NOMO-1 (cell line): ENCODE measurements around the gene RNF149.
"Not testable (repeated sequence)": the region's sequence is repeated elsewhere in the genome, so short reads cannot be mapped to it uniquely, and the experiment has no call there.

Experiments used
- DNase-seq, 2 experiments: peaks; one replicate each; lab custom pipeline; 2025; ENCODE audit not compliant: unreplicated experiment in 2 of 2; lab: John Stamatoyannopoulos, UW

The RNF149 gene

GRCh38 chr2:101332885-101333766 is 24.6 kb upstream of the RNF149 start:
- no peak for DNase-seq

GRCh38 chr2:101331202-101331601 is 22.7 kb upstream of the RNF149 start:
- no peak for DNase-seq

DNA sequence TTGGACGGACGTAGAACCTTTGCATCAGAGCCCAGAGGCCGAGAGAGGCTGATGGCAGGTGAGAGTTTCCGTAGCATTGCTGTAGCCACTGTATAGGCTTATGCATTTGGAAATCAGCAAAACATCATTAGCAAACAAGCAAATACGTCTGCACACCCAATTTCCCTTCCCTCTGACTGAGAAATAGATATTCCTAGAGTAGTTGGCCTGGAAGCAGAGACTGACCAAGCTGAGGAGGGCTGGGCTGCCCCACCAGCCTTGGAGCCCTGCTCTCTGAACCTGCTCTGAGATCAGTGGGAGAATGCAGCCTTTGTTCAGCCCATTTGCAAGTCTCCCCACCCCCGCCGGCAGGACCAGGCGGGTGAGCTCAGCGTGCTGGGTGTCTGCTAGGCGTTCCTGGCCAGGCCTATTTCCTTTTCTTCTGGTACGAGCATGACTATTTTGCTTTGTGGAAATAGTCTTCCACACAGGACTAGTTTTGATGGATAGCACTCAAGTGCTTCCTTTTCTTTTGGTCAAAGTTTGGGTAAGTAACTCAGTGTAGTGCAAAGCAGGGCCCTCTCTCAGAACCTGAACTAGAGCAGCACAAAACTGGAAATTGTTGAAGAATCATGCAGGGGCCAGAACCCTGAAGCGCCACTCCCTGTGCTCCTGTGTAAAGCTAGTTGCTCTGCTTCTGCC is 21.9 kb upstream of the RNF149 start:
- DNase-seq = no peak

DNA sequence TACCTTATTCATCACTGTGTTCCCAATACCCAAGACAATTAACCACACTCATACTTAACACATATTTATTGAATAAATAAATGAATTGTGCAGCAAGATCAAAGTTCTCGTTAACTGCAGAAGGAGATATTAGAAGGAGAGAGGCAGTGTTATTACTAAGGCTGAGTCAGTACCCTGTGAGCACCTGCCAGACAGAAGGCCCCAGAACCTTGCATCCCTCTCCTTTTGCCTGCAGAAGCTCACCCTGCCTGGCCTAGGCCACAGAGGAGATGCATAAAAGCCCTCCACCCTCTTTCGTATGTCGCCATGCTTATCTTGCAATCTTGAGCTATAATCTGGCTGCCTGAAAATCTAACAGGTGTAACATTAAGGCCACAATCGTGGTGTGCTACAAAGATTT is 20.5 kb upstream of the RNF149 start:
- no peak for DNase-seq

DNA sequence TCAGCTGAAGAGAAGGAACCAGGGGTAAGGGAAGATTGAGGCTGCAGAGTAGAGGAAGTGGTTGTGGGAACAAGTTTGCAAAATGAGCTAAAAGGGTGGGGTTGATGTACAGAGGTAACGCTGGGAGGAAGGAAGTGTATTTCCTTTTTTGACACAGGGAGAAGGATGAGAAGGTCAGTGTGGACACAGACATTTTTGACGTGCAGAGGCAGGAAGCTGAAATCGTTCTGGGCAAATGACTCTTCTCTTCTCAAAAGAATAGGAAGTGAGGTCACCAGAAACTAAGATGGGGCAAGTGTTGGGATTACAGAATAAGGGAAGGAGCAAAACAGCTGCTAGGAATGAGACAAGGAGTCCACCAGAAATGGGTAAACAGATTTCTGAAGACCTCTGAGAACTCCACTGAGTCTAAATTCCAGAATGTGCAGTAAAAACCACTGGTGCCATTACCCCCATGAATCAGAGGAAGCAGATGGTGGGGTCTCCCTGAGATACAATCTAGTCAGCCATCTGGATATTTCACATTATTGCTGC is 20.0 kb upstream of the RNF149 start:
- peak; percentile 94 to 97 for DNase-seq

- no peak for DNase-seq
Measured at GRCh38 chr2:101327863-101328394, 19.4 kb upstream of the RNF149 start.

DNA sequence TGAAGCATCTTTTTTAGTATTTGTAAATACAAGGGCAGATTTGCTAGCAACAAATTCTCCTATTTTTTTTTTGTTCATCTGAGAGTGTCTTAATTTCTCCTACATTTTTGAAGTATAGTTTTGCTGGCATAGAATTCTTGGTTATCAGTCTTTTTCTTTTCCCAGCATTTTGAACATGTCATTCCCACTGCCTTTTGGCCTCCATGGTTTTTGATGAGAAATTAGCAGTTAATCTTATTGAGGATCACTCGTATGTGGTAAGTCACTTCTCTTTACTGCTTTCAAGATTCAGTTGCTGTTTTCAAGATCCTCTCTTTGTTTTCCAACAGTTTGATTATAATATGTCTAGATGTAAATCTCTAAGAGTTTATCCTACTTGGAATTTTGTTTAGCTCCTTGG is 16.9 kb upstream of the RNF149 start:
- no peak for DNase-seq

DNA sequence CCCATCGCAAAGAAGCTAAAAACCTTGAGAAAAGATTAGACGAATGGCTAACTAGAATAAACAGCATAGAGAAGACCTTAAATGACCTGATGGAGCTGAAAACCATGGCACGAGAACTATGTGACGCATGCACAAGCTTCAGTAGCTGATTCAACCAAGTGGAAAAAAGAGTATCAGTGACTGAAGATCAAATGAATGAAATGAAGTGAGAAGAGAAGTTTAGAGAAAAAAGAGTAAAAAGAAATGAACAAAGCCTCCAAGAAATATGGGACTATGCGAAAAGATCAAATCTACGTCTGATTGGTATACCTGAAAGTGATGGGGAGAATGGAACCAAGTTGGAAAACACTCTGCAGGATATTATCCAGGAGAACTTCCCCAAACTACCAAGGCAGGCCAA is 8.1 kb upstream of the RNF149 start:
- DNase-seq = not testable (repeated sequence)

DNA sequence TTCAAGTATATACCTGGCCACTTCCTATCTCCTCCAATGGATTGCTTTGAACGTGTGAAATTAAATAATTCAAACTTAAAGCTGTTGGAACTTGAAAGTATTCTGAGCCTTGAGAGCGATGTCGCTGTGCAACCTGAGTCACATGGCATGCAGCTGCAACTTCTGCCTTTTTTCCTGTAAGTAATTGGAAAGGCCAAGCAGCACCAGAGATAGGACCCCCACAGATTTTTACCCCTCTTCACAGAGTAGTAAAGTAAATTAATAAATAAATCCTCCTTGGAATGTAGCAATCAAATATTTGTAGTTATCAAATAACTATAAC is 3.2 kb upstream of the RNF149 start:
- peak in 1 of 2 experiments; percentile 59 for DNase-seq

DNA sequence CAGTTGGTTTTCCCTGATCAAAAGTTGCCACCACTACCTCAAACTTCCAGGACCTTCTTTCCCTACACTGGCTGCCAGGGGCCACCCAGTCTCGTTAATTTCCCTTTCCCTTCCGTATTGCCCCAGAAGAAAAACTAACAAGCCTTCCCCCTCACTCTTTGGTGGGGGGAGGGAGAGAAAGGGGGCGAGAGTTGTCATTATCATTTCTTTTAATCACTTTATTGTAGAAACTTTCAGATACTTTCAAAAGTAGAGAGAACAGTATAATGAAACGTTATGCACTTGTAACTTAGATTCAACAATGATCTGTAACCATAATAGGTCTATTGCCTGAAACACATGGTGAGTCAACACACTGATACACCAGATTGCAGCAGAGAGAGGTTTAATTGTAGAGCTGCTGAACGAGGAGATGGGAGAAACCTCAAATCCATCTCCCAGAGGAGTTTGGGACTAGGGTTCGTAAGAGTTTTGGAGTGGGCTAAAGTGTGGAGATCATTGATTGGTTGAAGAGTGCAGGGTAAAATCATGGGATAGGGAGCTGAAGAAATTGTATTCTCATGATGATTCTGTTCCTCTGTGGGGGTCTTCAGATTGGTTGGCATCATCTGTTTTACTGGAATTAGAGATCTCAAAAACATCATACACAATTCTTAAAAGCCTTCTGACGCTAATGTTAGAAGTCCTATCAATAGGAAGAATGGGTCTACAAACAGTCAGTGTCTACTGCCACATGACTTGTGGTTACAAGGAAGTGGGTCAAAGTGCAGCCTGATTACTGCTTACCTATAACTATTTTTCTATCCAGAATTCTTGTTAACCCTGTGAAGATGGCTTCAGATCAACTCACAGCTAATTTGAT is 2.6 kb upstream of the RNF149 start:
- DNase-seq = peak in 1 of 2 experiments; percentile 59

DNA sequence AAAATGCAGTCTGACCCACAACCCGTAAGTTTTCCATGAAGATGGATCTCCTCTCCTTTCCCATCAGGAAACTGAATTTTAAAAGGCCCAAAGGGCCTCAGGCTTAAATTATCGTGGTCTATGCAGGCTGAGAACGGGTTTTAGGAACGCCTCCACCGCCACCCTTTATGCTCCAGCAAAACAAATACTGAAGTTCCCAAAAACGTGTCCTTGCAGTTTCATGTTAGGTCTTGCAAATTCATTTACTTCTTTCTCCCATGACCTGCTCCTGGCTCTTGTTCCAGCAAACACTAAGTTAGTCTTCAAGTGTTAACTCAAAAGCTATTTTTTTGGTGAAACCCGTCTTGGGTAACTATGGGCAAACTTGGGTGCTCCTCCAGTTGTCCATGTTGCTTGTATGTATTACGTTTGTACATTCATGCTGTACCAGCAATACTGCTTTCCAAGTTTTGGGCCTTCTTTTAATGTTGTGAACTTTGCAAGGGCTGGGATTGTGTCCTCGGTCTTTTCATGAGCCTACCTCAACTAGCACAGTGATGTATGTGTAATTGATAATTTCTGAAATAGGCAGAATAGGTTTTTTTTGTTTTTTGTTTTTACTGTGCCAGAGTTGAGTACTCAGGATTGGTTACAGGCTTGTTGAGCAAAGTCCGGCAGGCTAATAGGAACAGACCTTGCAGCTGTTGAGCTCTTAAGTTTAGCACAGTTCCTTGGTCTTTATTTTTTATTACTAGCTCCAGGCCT is 1.8 kb upstream of the RNF149 start:
- DNase-seq = no peak

- no peak for DNase-seq
Measured at GRCh38 chr2:101307950-101308431, 510 bp downstream of the RNF149 start.

DNA sequence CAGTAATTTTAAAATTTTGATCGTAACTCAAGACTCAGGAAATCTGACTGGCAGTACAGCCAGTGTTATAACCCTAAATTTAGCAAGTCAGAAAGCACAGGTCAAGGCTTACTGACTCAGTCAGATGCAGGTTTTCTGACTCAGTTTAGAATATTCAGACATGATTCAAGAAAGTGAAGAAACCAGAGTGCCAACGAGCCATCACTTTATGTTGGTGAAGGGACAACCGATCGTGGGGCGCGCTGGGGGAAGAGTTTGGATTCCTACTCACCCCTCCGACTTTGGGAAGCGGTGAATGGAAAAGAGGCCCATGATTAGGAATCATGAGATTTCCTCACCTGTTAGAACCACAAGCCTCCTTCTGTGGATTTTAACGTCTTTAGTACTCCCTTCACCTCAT is 998 bp downstream of the RNF149 start:
- DNase-seq = no peak

DNA sequence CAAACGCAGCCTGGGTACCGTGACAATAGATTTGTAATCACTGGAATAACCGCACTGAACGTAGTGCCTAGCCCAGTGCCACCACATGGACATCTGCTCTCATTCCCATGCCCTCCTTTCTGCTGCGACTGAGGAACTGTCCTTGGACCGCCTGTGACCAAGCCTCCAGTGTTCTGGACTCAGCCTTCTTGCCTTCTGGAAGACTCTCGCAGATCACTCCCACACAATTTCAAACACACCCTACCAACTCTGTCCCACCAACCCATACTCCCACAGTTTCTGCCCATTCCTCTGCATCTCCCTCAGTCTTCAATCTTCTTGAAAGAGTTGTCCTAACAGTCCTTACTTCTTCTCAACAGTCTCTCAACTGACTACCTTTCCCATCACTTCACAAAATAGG is 2.1 kb downstream of the RNF149 start:
- no peak for DNase-seq

DNA sequence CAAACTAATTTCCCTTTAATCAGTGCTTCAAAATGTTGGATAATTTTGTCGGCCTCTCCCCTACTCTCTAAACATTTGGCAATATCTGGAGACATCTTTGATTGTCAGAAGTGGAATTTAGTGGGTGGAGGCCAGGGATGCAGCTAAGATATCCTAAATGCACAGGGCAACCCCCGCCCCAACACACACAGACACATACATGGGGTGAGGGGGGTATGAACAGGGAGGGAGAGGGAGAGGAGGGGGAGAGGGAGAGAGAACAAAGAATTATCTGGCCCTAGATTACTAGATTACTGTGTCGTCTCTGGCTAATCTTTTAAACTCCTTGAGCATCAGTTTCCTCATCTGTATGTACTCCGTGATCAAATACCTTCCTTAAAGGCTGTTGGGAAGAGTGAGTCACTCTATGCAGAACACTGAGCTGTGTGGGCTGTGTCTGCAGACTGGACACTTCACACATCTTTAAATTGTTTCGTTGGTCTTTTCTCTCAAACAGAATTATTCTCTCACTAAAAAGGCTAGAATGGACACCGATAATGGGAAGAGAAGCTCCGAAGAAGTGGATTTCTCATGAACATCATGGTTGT is 2.9 kb downstream of the RNF149 start:
- DNase-seq = no peak

DNA sequence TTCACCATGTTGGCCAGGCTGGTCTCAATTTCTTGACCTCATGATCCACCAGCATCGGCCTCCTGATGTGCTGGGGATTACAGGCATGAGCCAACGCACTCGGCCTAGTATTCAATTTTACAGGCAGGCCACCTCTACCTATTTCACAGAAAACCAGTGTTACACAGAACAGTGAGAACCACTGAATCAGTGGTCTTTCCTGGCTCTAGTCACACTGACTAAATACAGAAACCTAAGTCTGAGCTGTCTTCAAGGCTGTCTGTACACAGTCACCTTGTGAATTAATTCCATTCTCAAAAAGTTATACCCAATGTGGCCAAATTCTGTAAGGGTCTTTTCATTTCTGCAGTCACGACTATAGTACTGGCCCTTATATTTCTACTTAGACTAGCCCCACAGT is 3.5 kb downstream of the RNF149 start:
- DNase-seq = no peak

GRCh38 chr2:101303688-101304087 is 4.8 kb downstream of the RNF149 start:
- DNase-seq = no peak

DNA sequence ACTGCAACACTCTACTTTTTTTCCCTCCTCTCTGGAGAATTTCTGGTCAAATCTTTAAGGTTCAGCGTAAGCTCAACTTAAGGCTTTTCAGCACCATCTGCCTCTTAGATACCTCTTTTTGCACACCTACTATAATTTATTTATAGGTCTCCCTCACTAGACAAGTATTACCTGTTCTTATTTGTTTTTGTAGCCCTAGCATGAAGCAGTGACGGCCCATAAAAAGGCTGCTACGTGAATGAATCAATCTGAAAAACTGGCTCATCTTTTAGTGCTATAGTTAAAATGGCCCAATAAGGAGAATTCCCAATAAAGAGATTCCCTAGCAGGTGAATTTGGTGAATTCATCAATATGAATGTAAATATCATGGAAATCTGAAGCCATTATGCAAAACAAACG is 6.5 kb downstream of the RNF149 start:
- no peak for DNase-seq

- no peak for DNase-seq
Measured at GRCh38 chr2:101300836-101301235, 7.7 kb downstream of the RNF149 start.

GRCh38 chr2:101300164-101300563 is 8.3 kb downstream of the RNF149 start:
- DNase-seq = no peak
